ENCODE data around the gene STK10.
"Not testable (repeated sequence)": the region's sequence is repeated elsewhere in the genome, so short reads cannot be mapped to it uniquely, and the experiment has no call there.

Gene STK10

GRCh38 chr5:172164769-172165212, 23.2 kb downstream of the STK10 start:
- no peak for TF ChIP-seq CTCF (IDR thresholded peaks at IDR 0.05; ENCODE audit: low read depth, low read length)
- no peak for DNase-seq (ENCODE audit: extremely low read depth, low read depth)

GRCh38 chr5:172163346-172163745, 24.7 kb downstream of the STK10 start:
- DNase-seq (ENCODE audit: extremely low read depth, low read depth) = no peak
- TF ChIP-seq CTCF (IDR thresholded peaks at IDR 0.05; ENCODE audit: low read depth, low read length) = no peak

GRCh38 chr5:172162987-172163343, 25.1 kb downstream of the STK10 start:
- no peak for TF ChIP-seq CTCF (IDR thresholded peaks at IDR 0.05; ENCODE audit: low read depth, low read length)
- no peak for DNase-seq (ENCODE audit: extremely low read depth, low read depth)

- DNase-seq (ENCODE audit: extremely low read depth, low read depth) = no peak
- peak; percentile 16 for TF ChIP-seq CTCF (IDR thresholded peaks at IDR 0.05; ENCODE audit: low read depth, low read length)
Observed at GRCh38 chr5:172162323-172162986, 25.6 kb downstream of the STK10 start.

- no peak for TF ChIP-seq CTCF (IDR thresholded peaks at IDR 0.05; ENCODE audit: low read depth, low read length)
Observed at GRCh38 chr5:172160506-172160905, 27.5 kb downstream of the STK10 start.

GRCh38 chr5:172159016-172159415, 29.0 kb downstream of the STK10 start:
- TF ChIP-seq CTCF (IDR thresholded peaks at IDR 0.05; ENCODE audit: low read depth, low read length) = no peak
- no peak for DNase-seq (ENCODE audit: extremely low read depth, low read depth)

More at GRCh38 chr5:172160506-172160905, 27.5 kb downstream of the STK10 start:
- no peak for DNase-seq (ENCODE audit: extremely low read depth, low read depth)

GRCh38 chr5:172156541-172156994, 31.5 kb downstream of the STK10 start:
- TF ChIP-seq CTCF (IDR thresholded peaks at IDR 0.05; ENCODE audit: low read depth, low read length) = no peak
- no peak for DNase-seq (ENCODE audit: extremely low read depth, low read depth)

DNA sequence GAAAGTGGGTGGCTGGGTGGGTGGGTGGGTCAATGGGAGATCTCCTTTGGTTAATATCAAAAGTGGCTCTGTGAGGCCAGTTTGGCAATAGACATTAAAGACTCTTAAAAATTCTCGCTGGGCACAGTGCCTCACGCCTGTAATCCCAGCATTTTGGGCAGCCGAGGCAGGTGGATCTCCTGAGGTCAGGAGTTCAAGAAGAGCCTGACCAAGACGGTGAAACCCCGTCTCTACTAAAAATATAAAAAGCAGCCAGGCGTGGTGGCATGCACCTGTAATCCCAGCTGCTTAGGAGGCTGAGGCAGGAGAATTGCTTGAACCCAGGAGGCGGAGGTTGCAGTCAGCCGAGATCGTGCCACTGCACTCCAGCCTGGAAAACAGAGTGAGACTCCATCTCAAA, 32.9 kb downstream of the STK10 start:
- DNase-seq (ENCODE audit: extremely low read depth, low read depth) = not testable (repeated sequence)
